ENCODE data around the gene JMJD7.

GRCh38 chr15:41871175-41871905 lies 43.4 kb downstream of the JMJD7 start:
- TF ChIP-seq, protein P1, sequence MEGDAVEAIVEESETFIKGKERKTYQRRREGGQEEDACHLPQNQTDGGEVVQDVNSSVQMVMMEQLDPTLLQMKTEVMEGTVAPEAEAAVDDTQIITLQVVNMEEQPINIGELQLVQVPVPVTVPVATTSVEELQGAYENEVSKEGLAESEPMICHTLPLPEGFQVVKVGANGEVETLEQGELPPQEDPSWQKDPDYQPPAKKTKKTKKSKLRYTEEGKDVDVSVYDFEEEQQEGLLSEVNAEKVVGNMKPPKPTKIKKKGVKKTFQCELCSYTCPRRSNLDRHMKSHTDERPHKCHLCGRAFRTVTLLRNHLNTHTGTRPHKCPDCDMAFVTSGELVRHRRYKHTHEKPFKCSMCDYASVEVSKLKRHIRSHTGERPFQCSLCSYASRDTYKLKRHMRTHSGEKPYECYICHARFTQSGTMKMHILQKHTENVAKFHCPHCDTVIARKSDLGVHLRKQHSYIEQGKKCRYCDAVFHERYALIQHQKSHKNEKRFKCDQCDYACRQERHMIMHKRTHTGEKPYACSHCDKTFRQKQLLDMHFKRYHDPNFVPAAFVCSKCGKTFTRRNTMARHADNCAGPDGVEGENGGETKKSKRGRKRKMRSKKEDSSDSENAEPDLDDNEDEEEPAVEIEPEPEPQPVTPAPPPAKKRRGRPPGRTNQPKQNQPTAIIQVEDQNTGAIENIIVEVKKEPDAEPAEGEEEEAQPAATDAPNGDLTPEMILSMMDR (IDR thresholded peaks at IDR 0.05; ENCODE audit: low read length) = no peak
- no peak for TF ChIP-seq EZH2 (IDR thresholded peaks at IDR 0.05; ENCODE audit: borderline replicate concordance, low read length)
